Measurements from ENCODE around the gene CEP20.

- TF ChIP-seq CTCF (IDR thresholded peaks at IDR 0.05) (no peak), POLR2A (IDR thresholded peaks at IDR 0.05) (no peak)
Measured at GRCh38 chr16:15898654-15899053, 10.3 kb upstream of the CEP20 start.
